CD4-positive, alpha-beta T cell treated with Interleukin-1 beta for 1 hour (primary cell): ENCODE measurements around the gene LNP1.
"Not testable (repeated sequence)": the region's sequence is repeated elsewhere in the genome, so short reads cannot be mapped to it uniquely, and the experiment has no call there.

Experiments
- DNase-seq, 2 donors: peaks; one replicate each; pipeline ENCODE4 v3.0.0-alpha.2; 2020 to 2022

Gene LNP1

DNA sequence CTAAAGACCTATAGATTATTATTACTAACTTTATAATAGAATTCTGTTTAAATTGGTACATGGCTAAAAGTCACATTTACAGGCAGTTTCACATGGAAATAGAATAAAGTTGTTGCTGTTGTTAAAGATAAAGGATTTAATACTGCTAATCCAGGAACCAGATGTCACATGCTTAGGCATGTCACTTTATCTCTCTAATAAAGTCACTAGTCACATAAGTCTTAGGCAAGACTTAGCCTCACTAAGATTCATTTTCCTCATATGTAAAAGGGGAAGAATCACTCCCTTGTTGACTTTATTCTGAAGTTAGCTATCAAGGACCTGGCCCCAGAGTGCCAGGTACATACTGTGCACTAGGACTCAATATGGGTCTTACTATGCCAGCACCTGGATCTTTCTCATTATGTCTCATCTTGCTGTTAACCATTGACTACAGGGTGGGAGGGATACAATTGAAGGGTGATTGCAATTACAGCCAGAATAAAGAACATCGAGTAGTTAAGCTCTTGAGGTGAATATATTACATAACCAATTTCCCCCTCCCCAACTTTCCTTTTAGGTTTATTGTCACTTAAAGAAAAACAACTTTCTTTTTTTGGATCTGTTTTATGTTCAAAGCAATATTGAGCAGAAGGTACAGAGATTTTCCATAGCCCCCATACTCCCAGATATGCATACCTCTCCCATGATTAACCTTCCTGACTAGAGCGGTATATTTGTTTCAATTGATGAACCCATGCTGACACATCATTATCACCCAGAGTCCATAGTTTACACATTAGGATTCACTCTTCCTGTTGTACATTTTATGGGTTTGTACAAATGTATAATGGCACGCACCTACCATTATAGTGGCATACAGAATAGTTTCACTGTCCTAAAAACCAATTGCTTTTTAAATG is 36.6 kb downstream of the LNP1 start:
- DNase-seq, result no peak

- no peak for DNase-seq
Measured at GRCh38 chr3:100438623-100438974, 37.3 kb downstream of the LNP1 start.

GRCh38 chr3:100440895-100441294 is 39.6 kb downstream of the LNP1 start:
- no peak for DNase-seq

DNA sequence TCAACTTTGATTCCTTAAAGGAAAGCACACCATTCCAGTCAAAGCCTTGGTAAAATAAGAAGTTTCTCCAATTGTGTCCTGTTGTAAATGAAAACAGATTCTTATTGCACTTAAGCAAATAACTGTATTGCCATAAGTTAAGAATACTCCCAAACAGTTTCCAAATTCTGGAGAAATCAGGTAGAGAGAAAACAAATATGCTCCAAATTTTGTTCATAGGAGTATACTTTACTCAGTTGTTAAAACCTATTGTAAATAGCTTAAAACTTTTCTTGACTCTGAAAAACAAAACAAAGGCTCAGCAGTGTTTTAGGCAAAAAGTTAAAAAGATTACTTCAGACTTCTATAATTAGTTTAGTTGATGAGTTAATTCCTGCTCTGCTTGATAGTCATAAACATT is 42.4 kb downstream of the LNP1 start:
- DNase-seq, result no peak

GRCh38 chr3:100447067-100447466 is 45.7 kb downstream of the LNP1 start:
- not testable (repeated sequence) for DNase-seq

- no peak for DNase-seq
Measured at GRCh38 chr3:100448079-100448478, 46.7 kb downstream of the LNP1 start.

DNA sequence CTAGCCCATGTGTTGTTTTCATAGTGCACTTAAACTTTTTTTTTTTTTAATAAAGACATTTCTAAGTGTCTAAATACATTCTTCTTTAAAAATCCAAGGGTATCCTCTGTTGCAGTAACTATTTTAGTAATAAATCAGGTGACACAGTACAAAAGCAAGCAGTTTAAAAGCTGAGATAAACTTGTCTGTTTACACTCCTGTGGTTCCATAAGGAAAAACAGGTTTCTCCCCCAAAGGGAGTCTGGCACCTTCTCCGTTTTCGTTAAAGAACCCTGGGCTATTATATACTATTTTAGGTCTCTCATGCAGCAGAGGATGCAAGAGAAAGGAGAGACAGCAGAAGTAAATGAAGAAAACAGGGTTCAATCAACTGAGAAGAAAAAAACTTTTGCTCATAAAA is 47.9 kb downstream of the LNP1 start:
- no peak for DNase-seq

GRCh38 chr3:100454677-100455076 is 53.3 kb downstream of the LNP1 start:
- no peak for DNase-seq

- no peak for DNase-seq
Measured at GRCh38 chr3:100455841-100456550, 54.7 kb downstream of the LNP1 start.

DNA sequence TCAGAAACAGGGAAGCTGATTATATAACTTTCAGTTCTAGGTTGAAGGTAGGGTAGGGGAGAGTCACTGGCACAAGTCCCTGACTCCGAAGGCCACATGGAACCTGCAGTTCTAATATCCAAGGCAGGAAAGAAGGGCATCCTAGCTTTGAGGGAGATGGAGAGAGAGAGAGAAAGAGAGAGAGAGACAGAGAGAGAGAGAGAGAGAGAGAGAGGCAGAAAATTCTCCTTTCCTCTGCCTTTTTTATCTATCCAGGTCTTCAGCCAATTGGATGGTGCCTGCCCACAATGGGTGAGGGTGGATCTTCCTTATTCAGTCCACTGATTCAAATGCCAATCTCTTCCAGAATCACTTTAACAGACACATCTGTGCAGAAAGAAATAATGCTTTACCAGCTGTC is 55.4 kb downstream of the LNP1 start:
- DNase-seq, result no peak

GRCh38 chr3:100457811-100458210 is 56.5 kb downstream of the LNP1 start:
- DNase-seq, result no peak

GRCh38 chr3:100458814-100459213 is 57.5 kb downstream of the LNP1 start:
- no peak for DNase-seq

GRCh38 chr3:100463002-100463401 is 61.7 kb downstream of the LNP1 start:
- peak in 1 of 2 donors; percentile 19 for DNase-seq

DNA sequence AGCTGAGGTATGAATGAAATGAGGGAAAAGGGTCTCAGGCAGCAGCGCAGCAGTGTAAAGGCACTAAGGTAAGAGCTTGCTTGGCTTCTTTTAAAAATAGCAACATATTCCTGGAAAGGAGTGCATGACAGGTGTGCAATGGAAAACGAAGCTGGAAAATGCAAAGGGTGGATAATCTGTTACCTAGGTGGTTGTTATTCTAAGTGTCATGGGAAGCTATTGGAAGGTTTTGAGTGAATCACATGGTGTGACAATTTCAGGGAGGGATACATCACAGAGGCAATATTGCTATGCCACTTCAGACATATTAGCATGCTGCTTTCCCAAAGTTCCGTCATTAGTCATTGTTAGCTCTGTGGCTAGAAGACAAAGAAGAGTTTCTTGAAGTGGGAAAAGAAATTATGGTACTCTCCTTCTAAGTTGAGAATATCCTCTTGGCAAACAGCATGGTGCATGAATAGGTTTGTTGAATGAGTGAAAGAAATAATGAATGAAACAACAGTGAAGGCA is 62.4 kb downstream of the LNP1 start:
- no peak for DNase-seq

DNA sequence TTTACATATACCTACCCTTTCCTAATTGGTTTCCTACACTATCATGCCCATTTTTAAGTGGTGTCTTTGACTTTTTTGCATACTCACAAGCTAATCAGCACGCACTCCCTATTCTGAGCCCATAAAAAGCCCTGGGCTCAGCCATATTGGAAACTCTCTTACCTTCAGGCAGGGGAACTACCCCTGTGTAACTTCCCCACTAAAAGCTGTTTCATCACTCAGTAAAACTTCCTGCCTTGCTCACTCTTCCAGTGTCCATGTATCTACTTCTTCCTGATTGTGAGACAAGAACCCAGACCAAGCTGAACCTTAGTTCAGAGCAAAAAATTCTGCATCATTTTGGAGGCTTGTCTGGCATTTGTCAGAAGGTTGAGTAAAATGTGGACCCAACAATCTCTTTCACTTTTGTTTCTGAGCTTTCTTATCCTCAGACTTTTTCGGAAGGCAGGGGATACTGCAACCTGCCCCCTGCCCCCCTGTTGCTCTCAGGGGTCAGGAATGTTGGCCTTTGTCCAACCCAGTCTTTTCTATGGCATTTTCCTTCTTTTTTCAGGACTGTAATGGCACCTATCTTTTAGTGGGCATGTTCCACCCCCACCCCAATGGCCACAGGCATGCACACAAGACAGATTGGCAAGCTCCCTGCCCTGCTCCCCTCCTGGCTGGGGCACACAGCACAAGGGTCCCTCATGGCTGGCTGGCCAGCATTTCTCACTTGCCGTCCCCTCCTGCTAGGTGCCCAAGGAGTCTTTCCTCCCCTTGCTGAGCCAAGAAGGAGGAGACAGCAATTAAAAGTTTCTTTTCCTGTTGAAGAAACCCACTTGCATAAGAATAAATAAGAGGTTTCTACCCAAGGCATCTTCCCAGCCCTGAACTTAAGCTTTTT is 64.8 kb downstream of the LNP1 start:
- no peak for DNase-seq

DNA sequence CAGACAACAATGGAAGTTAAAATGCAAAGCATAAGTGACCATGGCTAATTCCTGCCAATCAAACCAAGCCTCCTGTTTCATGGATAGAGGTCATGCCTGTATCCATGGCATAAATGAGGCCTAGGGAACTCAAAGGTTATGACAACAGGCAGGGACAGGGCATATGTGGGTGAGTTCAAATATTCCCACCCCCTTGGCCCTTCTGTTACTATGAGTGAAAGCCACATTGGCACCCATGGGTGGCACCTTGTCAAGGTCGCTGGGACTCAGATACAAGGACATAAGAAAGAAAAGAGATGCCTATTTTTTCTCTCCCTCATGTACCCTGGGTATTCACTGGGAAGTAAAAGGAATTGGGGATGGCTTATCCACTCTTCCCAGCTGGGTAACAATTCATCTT is 65.8 kb downstream of the LNP1 start:
- DNase-seq, result no peak

GRCh38 chr3:100468676-100469075 is 67.3 kb downstream of the LNP1 start:
- DNase-seq, result no peak

DNA sequence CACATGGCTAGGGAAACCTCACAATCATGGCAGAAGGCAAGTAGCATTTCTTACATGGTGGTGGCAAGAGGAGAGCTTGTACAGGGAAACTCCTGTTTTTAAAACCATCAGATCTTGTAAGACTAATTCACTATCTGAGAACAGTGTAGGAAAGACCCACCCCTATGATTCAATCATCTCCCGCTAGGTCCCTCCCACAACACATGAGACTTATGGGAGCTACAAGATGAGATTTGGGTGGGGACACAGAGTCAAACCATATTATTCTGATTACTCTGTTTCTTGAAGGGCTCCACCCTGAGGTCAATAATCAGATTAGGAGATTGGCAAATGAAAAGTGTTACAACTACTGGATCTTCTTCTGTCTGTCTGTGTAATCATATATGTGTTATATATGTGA is 69.6 kb downstream of the LNP1 start:
- no peak for DNase-seq

DNA sequence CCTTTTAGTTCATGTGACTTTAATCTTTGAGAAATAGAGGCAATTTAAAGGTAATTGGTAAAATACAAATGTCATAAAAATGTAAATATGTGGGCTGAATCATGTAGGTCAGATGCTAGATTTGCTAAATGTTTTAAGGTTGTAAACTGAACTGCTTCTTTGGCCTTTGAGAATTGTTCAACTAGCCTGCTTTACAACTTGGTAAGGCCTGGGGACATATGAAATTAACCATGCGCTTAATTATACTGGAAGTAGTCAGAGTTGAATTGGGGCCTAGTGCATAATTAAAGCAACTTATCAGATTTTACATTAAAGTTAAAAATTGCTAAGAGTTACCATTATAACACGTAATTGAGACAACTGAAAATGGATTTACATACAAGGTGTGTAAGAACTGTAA is 70.1 kb downstream of the LNP1 start:
- no peak for DNase-seq

GRCh38 chr3:100477851-100478360 is 76.6 kb downstream of the LNP1 start:
- DNase-seq, result not testable (repeated sequence)

DNA sequence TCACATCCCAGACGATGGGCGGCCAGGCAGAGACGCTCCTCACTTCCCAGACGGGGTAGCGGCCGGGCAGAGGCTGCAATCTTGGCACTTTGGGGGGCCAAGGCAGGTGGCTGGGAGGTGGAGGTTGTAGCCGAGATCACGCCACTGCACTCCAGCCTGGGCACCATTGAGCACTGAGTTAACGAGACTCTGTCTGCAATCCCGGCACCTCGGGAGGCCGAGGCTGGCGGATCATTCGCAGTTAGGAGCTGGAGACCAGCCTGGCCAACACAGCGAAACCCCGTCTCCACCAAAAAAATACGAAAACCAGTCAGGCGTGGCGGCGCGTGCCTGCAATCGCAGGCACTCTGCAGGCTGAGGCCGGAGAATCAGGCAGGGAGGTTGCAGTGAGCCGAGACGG is 77.2 kb downstream of the LNP1 start:
- DNase-seq, result not testable (repeated sequence)

- no peak for DNase-seq
Measured at GRCh38 chr3:100480081-100480480, 78.7 kb downstream of the LNP1 start.

GRCh38 chr3:100482176-100482575 is 80.8 kb downstream of the LNP1 start:
- DNase-seq, result no peak
